ENCODE data around the gene FAM170B. TPM values are rescaled to one million over a fixed set of nuclear protein-coding genes. Genes with fewer than 3 reads are reported as not detected.

Gene FAM170B
- total and polyA plus RNA-seq, 5 donors from 2014 or later, result not detected

Other genes with a start within 250 kb of the FAM170B start
- gene LRRC18, start 194.2 kb downstream of the FAM170B start, total RNA-seq, result not detected
- not detected for gene LRRC18, start 194.2 kb downstream of the FAM170B start, polyA plus RNA-seq
- gene VSTM4, start 18.5 kb downstream of the FAM170B start, total RNA-seq, result not detected
- gene VSTM4, start 18.5 kb downstream of the FAM170B start, polyA plus RNA-seq, result under 1 TPM in 1 of 4 donors, not detected in 3; 0.05 TPM
- 7.9 TPM for gene TMEM273, start 54.4 kb upstream of the FAM170B start, total RNA-seq
- gene TMEM273, start 54.4 kb upstream of the FAM170B start, polyA plus RNA-seq, result 10 to 100 TPM; 16.4 to 46.2 (median 35.8) TPM
- not detected for gene C10orf71, start 165.1 kb upstream of the FAM170B start, total RNA-seq
- not detected for gene C10orf71, start 165.1 kb upstream of the FAM170B start, polyA plus RNA-seq

Data from CD4-positive, CD25-positive, alpha-beta regulatory T cell (primary cell).